MM.1S (cell line): ENCODE measurements around the gene DNAJB11.

Experiments used
- DNase-seq: peaks from one replicate; pipeline ENCODE4 v3.0.0-alpha.2; 2015
- H2AFZ ChIP-seq: fragments of 300-600 bp; sonication (generic); 2 replicates; pipeline ENCODE4 v1.6.0; 2016; ENCODE audit warnings: antibody characterized with exemption, low read length
- H3F3A ChIP-seq: fragments of 300-600 bp; sonication (generic); 2 replicates; pipeline ENCODE4 v1.6.1; 2016; ENCODE audit warnings: mild to moderate bottlenecking, antibody characterized with exemption, low read length, moderate library complexity, mixed read lengths; ENCODE audit not compliant: insufficient read depth
- H3K27ac ChIP-seq: fragments of 300-600 bp; sonication (generic); 2 replicates; pipeline ENCODE4 v1.5.1; 2016; ENCODE audit warnings: mild to moderate bottlenecking, low read length
- H3K27me3 ChIP-seq: fragments of 300-600 bp; sonication (generic); replicated peaks from 2 replicates; pipeline ENCODE4 v1.6.0; 2016; ENCODE audit warnings: low read length; ENCODE audit not compliant: insufficient read depth
- H3K36me3 ChIP-seq: fragments of 300-600 bp; sonication (generic); replicated peaks from 2 replicates; pipeline ENCODE4 v1.6.1; 2016; ENCODE audit warnings: mild to moderate bottlenecking, low read length, mixed read lengths; ENCODE audit not compliant: insufficient read depth
- H3K4me1 ChIP-seq: fragments of 300-600 bp; sonication (generic); 2 replicates; pipeline ENCODE4 v1.6.1; 2016; ENCODE audit warnings: low read length, mixed read lengths
- H3K4me2 ChIP-seq: fragments of 300-600 bp; sonication (generic); 2 replicates; pipeline ENCODE4 v1.6.0; 2016; ENCODE audit warnings: low read depth, low read length
- H3K4me3 ChIP-seq: fragments of 300-600 bp; sonication (generic); 2 replicates; pipeline ENCODE4 v1.5.1; 2016; ENCODE audit warnings: low read length, mixed read lengths
- H3K79me2 ChIP-seq: fragments of 300-600 bp; sonication (generic); 2 replicates; pipeline ENCODE4 v1.6.1; 2016; ENCODE audit warnings: mixed run types, low read length, mixed read lengths
- H3K9ac ChIP-seq: fragments of 300-600 bp; sonication (generic); 2 replicates; pipeline ENCODE4 v1.6.1; 2016; ENCODE audit warnings: low read length, mixed read lengths
- H3K9me2 ChIP-seq: fragments of 300-600 bp; sonication (generic); replicated peaks from 2 replicates; pipeline ENCODE4 v1.6.1; 2016; ENCODE audit warnings: mild to moderate bottlenecking, low read length, mixed read lengths; ENCODE audit not compliant: insufficient read depth
- H3K9me3 ChIP-seq: fragments of 300-600 bp; sonication (generic); replicated peaks from 2 replicates; pipeline ENCODE4 v1.6.1; 2016; ENCODE audit warnings: mild to moderate bottlenecking, low read length, mixed read lengths; ENCODE audit not compliant: insufficient read depth
- H4K20me1 ChIP-seq: fragments of 300-600 bp; sonication (generic); 2 replicates; pipeline ENCODE4 v1.6.1; 2016; ENCODE audit warnings: mild to moderate bottlenecking, low read length, moderate library complexity, mixed read lengths; ENCODE audit not compliant: insufficient read depth
- CTCF ChIP-seq: fragments of 300-600 bp; sonication (generic); IDR thresholded peaks from 2 replicates; pipeline ENCODE4 v1.5.1; 2016; ENCODE audit warnings: antibody characterized with exemption, low read length, mixed read lengths
- EZH2 ChIP-seq: fragments of 300-600 bp; sonication (generic); optimal IDR thresholded peaks from 2 replicates; pipeline ENCODE3; 2017; ENCODE audit warnings: low read depth, mild to moderate bottlenecking, antibody characterized with exemption, low read length, mixed read lengths
- EZH2phosphoT487 ChIP-seq: fragments of 300-600 bp; sonication (generic); IDR thresholded peaks from 2 replicates; pipeline ENCODE4 v1.6.1; 2018; ENCODE audit warnings: antibody characterized with exemption, low read length

DNAJB11 gene

GRCh38 chr3:186523434-186523833 lies 47.1 kb upstream of the DNAJB11 start:
- H3K9me2 ChIP-seq, result no peaks in the 10 kb centered on the region
- H3K4me3 ChIP-seq, result no peak overlapping the region
- no peaks in the 10 kb centered on the region for H3K27me3 ChIP-seq
- no peaks in the 10 kb centered on the region for H3K79me2 ChIP-seq
- H2AFZ ChIP-seq, result no peak overlapping the region
- H3K4me1 ChIP-seq, result no peaks in the 10 kb centered on the region
- no peak overlapping the region for H3K9ac ChIP-seq
- no peaks in the 10 kb centered on the region for H3K36me3 ChIP-seq
- H3K27ac ChIP-seq, result no peak overlapping the region
- no peak for DNase-seq
- H4K20me1 ChIP-seq, result no peaks in the 10 kb centered on the region
- no peaks in the 10 kb centered on the region for H3K9me3 ChIP-seq
- TF ChIP-seq CTCF (no peak), EZH2phosphoT487 (no peak), EZH2 (no peak)
- no peak overlapping the region for H3K4me2 ChIP-seq
- no peaks in the 10 kb centered on the region for H3F3A ChIP-seq

GRCh38 chr3:186524616-186525015 lies 45.9 kb upstream of the DNAJB11 start:
- TF ChIP-seq EZH2phosphoT487 (no peak), EZH2 (no peak), CTCF (no peak)
- H3K9me3 ChIP-seq, result no peaks in the 10 kb centered on the region
- no peaks in the 10 kb centered on the region for H3K27me3 ChIP-seq
- no peaks in the 10 kb centered on the region for H3K36me3 ChIP-seq
- DNase-seq, result no peak
- H3K9ac ChIP-seq, result no peak overlapping the region
- no peaks in the 10 kb centered on the region for H3K4me1 ChIP-seq
- no peaks in the 10 kb centered on the region for H3K9me2 ChIP-seq
- no peak overlapping the region for H2AFZ ChIP-seq
- H3K4me2 ChIP-seq, result no peak overlapping the region
- H3K4me3 ChIP-seq, result no peak overlapping the region
- H3K27ac ChIP-seq, result no peak overlapping the region
- no peaks in the 10 kb centered on the region for H4K20me1 ChIP-seq
- no peaks in the 10 kb centered on the region for H3K79me2 ChIP-seq
- no peaks in the 10 kb centered on the region for H3F3A ChIP-seq

DNA sequence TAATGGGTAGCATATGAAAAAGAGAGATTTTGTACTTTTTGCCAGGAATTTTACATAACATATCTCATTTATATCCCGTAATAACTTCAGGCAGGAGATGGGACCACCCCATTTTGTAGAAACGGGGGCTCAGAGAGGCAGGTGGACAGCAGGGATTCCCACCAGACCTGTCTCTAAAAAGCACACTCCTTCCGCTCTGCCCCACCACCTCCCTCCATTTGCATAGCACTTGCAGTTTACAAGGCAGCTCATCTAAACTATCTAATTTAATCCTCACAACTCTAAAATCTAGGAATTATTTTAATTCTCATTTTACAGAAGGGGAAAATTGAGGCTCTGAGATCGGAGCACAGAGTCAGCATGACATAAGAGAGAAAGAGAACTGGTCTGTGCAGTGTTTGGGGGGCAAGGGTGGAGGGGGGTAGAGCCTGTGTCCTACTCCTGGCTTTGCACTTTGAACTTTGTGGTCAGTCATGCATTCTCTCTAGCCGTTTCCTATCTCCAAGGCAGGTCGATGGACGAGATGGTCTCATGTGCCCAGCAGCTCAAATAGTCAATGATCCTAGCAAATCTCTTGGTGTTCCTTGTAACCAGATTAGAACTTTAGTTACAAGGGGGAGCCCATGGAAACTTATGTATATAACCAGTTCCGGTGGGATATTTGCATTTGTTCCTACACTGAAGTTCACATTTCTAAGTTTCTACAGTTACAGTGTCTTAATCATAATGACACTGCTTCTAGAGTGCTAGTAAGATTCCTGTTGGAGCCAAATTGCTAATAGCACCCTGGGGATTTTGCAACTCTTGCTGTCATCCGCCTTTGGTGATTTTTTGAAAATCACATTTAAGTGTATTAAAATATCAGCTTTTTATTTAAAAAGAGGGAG lies 44.9 kb upstream of the DNAJB11 start:
- no peak overlapping the region for H3K27ac ChIP-seq
- DNase-seq, result no peak
- H3K4me3 ChIP-seq, result no peak overlapping the region
- H3K36me3 ChIP-seq, result no peaks in the 10 kb centered on the region
- H3F3A ChIP-seq, result no peaks in the 10 kb centered on the region
- no peaks in the 10 kb centered on the region for H3K4me1 ChIP-seq
- H3K9ac ChIP-seq, result no peak overlapping the region
- H3K4me2 ChIP-seq, result no peak overlapping the region
- TF ChIP-seq CTCF (no peak), EZH2phosphoT487 (no peak), EZH2 (no peak)
- no peaks in the 10 kb centered on the region for H3K9me2 ChIP-seq
- H2AFZ ChIP-seq, result no peak overlapping the region
- H4K20me1 ChIP-seq, result no peaks in the 10 kb centered on the region
- H3K9me3 ChIP-seq, result no peaks in the 10 kb centered on the region
- no peaks in the 10 kb centered on the region for H3K79me2 ChIP-seq
- no peaks in the 10 kb centered on the region for H3K27me3 ChIP-seq
